K562 treated with DMSO at 1 percent for 12 hours (cell line): ENCODE results near the gene NISCH. TPM values are rescaled to one million over a fixed set of nuclear protein-coding genes. Genes with fewer than 3 reads are reported as not detected.

Experiments
- total RNA-seq: library from RNA; unstranded; fragments of 300-600 nt; gene quantifications from 2 replicates; pipeline ENCODE4 v1.2.3, GENCODE V29; 2022; ENCODE audit not compliant: insufficient read depth

NISCH gene
- total RNA-seq = 23.4 and 64.2 TPM in 2 replicates

DNA sequence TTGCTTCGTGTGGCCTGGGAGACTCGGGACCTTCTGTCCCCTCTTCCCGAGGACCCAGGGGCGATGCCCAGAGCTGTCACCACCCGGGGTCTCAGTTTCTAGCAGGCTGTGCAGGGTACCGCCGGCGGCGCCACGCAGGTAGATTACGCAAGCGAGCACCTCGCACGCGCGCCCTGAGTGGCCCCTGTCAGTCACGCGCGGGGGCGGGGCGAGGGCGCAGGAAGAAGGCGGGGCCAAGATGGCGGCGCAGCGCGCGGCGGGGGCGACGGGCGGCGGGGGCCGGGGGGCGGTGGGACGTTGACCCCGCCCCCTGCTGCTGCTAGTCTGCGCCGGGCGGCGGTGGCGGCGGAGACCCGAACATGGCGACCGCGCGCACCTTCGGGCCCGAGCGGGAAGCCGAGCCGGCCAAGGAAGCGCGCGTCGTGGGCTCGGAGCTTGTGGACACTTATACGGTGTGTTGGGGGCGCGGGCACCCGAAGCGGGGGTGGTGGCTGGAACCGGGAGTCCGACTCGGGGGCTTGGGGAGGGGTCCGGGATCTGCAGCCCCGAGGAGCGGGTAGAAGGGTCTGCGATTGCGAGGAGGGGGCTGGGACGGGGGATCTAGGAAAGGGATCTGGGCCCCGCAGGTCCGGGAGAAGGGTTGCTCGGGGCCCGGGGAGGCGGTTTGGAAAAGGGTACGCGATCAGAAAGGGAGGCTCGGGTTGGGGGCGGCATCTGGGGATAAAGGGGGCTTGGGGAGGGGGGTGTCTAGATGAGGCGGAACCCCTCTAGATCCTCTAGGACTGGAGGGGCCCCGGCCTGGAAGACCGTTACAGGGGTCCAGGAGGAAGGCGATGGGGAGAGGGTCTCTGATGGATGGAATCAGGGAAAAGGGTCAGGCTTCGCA is at the start of gene NISCH:
NISCH (plus strand) TSS at position 322 of the 886 bp plus-strand sequence; CDS start at position 360, 38 bp downstream.

DNA sequence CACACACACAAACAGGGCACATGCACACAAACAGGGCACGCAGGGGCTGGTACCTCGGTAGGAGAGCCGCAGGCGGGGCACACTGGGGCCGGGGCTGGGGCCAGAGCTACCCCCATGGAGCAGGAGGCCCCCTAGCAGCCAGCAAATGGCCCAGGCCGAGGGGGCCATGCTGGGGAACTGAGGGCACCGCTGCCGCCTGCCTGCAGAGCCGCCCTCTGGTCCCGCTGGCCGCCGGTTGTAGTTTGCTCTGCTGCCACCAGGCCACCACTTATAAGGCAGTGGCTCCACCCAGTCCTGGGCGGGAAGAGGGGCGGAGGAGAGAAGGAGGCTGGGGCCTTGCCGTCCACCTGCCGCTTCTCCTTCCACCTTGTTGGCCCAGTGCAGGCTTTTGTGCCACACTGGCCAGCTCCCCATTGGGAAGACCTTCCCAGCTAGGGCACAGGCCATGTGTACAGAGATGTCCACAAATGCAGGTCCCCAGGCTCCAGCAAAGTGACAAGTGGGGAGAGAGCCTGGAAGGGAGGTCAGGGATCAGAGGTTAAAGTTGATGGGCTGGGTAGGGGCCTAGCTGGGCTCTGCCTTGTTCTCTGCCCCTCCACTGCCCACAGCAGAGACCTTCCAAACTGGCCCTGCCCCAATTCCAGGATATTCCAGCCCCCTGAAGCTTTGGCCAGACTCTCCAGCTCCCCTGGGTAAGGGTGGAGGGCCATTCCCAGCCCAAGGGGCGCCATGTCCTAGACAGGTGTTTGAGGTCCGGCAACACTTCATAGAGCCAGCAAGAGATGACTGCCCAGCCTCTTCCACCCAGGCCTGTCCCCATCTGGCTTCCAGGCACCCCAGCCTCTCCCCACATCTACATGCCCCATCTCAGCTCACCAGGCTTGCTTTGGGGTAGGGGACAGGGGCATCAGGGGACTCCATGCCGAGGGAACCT is 10.3 kb upstream of the NISCH start, which contains the start of gene SEMA3G:
SEMA3G (minus strand) TSS at position 244 of the 934 bp plus-strand sequence; CDS start at position 168, 76 bp downstream.

DNA sequence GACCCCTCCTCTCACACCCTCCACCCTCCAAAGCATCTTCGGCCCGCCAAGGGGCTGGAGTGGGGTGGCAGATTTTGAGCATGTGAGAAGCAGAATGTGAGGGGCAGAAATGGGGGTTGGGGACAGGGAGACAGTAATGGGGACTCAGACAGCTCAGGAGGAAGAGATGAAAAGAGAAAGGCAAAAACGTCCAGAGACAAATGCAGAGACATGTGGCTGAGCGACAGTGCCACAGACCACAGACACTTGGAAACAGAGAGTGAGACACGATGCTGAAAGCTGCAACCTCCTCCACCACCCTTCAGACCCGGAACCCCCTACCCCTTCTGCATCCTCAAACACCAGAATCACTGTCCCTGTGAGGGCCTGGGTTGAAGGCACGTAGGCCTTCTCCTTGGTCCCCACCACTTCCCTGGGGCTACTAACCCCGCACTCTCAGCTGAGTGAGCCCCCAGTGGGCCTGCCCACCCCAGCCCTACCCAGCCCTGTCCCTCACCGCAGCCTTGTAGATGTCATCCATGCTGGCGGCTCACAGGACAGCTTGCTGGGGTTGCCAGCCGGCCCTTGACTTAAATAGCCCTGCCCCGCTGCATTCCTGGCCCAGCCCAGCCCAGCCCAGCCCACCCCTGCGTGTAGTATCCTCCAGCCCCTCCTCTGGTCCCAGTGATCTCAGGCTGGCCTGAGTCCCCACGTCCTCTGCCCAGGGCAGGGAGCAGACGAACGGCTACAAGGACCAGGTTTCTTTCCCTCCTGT is 1.7 kb upstream of the NISCH start, which contains the start of gene TNNC1:
TNNC1 (minus strand) TSS at position 546 of the 754 bp plus-strand sequence; CDS start at position 520, 26 bp downstream.

DNA sequence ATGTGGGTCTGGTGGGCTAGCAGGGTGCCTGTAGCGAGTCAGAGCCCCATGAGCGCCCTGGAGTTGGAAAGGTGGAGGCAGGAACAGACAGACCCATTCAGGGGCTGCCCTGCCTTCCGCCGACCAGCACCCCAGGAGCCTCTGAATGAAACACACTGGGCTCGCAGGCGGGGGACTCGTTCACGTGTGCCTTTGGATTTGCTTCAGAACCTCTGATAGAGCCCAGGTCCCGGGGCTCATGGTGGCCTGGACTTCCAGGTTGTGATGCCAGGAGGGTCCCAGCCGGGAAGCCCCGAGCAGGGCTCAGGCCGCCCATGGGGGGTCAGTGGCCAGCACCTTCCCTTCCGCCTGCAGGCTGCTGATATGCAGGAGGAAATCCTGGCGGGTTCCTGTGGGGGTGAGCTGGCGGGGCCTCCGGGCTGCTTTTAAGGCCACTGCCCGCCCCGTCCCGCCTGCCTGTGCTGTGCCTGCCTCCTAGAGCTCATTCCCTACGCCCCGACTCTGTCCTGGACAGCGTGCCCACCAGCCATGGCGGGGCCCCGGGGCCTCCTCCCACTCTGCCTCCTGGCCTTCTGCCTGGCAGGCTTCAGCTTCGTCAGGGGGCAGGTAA is 39.6 kb downstream of the NISCH start, which contains the start of gene STAB1:
STAB1 (plus strand) TSS at position 453 of the 610 bp plus-strand sequence; CDS start at position 529, 76 bp downstream.

DNA sequence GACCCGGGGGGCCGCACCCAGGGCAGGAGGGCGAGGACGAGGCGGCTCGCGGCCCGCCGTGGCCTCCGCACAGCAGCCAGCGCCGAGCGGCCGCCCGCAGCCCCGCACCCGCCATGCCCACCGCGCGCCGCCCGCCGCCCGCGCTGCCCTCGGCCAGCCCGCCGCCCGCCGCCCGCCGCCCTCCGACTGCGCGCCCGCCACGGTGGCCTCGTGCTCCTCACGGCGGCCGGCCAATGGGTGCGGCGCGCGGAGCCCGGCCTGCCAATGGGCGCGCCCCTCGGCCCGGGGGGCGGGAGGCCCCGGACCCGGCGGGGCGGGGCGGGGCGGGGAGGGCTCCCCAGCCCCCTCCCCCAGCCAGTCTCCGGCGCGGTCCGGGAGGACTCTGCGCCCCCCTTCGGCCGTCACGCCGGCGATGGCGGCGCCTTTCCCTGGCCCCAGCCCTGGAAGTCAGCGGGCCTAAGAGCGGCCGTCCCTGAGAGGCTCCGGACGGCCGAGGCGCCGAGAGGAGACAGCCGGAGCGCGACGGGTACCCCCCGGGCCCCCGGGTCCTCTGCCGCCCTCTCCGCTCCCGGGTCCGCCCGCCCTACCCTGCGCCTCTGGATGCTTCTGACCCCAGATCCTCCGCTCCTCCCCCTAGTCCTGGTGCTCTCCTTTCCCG is 78.3 kb downstream of the NISCH start, which contains the start of gene NT5DC2:
NT5DC2 (minus strand) TSS at position 235 of the 658 bp plus-strand sequence; CDS start at position 115, 120 bp downstream.

DNA sequence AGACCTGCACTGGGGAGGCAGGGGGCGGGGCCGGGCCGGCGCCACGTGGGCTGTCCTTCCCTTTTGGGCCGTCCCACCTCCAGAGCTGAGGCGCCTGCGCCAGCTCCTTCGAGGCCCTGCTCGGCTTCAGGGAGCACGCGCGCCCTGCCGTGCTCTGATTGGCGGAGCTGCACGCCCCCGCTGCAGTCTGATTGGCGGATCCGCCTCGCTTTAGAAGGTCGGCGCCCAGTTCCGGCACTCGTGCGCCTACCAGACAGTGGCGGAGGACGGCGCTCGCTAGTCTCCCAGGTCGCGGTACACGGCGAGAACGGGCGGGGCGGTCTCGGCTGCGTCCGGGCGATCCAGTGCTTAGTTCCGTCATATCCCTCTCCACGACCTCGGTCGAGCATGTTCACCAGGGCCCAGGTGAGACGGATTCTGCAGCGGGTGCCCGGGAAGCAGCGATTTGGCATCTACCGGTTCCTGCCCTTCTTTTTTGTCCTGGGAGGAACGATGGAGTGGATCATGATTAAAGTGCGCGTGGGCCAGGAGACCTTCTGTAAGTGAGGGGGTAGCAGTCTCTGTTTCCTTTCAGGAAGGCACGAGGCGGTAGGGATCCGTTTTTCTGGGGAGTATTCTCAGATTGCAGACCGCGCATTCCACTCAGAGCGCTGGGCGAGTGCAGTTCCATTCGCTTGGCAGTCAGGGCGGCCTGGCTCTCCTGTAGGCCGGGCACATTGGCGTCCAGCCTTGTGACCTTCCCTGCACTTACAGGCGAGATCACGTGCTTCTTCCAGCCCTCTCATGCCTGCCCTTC is 81.2 kb downstream of the NISCH start, which contains the start of gene UQCC5:
UQCC5 (plus strand) TSS at position 237 of the 796 bp plus-strand sequence; CDS start at position 388, 151 bp downstream.

Other genes with a start within 250 kb of the NISCH start
- gene TLR9, start 230.0 kb upstream of the NISCH start, total RNA-seq = 0.30 TPM in 1 of 2 replicates, not detected in the other
- 133 and 166 TPM in 2 replicates for gene TWF2, start 216.4 kb upstream of the NISCH start, total RNA-seq
- 8.1 and 12.7 TPM in 2 replicates for gene PPM1M, start 209.8 kb upstream of the NISCH start, total RNA-seq
- 14.2 and 36.3 TPM in 2 replicates for gene WDR82, start 177.0 kb upstream of the NISCH start, total RNA-seq
- 3.0 TPM in 2 replicates for gene GLYCTK, start 167.8 kb upstream of the NISCH start, total RNA-seq
- 0.16 and 1.1 TPM in 2 replicates for gene DNAH1, start 139.3 kb upstream of the NISCH start, total RNA-seq
- 43.9 and 50.0 TPM in 2 replicates for gene BAP1, start 45.6 kb upstream of the NISCH start, total RNA-seq
- 14.3 and 23.0 TPM in 2 replicates for gene PHF7, start 44.9 kb upstream of the NISCH start, total RNA-seq
- gene SEMA3G, start 10.5 kb upstream of the NISCH start, total RNA-seq = 0.75 TPM in 1 of 2 replicates, not detected in the other
- gene TNNC1, start 1.6 kb upstream of the NISCH start, total RNA-seq = not detected in 2 replicates
- gene STAB1, start 39.7 kb downstream of the NISCH start, total RNA-seq = 0.16 and 0.28 TPM in 2 replicates
- 100 and 116 TPM in 2 replicates for gene NT5DC2, start 78.3 kb downstream of the NISCH start, total RNA-seq
- 9.1 and 44.0 TPM in 2 replicates for gene UQCC5, start 81.0 kb downstream of the NISCH start, total RNA-seq
- 2.4 and 21.5 TPM in 2 replicates for gene PBRM1, start 230.3 kb downstream of the NISCH start, total RNA-seq
- gene GNL3, start 230.4 kb downstream of the NISCH start, total RNA-seq = 27.8 and 46.8 TPM in 2 replicates